HFF-Myc (cell line): Measurements from ENCODE around the gene PLEKHA4.
"Not testable (repeated sequence)": the region's sequence is repeated elsewhere in the genome, so short reads cannot be mapped to it uniquely, and the experiment has no call there.

Experiments used
- DNase-seq: peaks from one replicate; pipeline ENCODE4 v3.0.0-alpha.2; 2011; ENCODE audit warnings: low read depth; ENCODE audit errors: extremely low read depth
- H3K4me3 ChIP-seq: replicated peaks from 2 replicates; pipeline ENCODE4 v1.5.1; 2011; ENCODE audit warnings: low read depth, mild to moderate bottlenecking, control low read depth, low read length
- CTCF ChIP-seq: IDR thresholded peaks from 2 replicates; pipeline ENCODE4 v1.5.1; 2012; ENCODE audit warnings: mild to moderate bottlenecking, low read depth, low read length, control low read depth; ENCODE audit errors: missing control alignments

The PLEKHA4 gene

GRCh38 chr19:48897181-48897580, 28.8 kb upstream of the PLEKHA4 start:
- TF ChIP-seq CTCF: no peak
- H3K4me3 ChIP-seq: no peak overlapping the region
- no peak for DNase-seq

GRCh38 chr19:48896191-48896720, 27.8 kb upstream of the PLEKHA4 start:
- DNase-seq: no peak
- H3K4me3 ChIP-seq: no peak overlapping the region

GRCh38 chr19:48895226-48895625, 26.8 kb upstream of the PLEKHA4 start:
- DNase-seq: no peak
- no peak overlapping the region for H3K4me3 ChIP-seq
- TF ChIP-seq CTCF: no peak

More at GRCh38 chr19:48896191-48896720, 27.8 kb upstream of the PLEKHA4 start:
- no peak for TF ChIP-seq CTCF

GRCh38 chr19:48890551-48890950, 22.1 kb upstream of the PLEKHA4 start:
- H3K4me3 ChIP-seq: no peak overlapping the region
- no peak for DNase-seq
- TF ChIP-seq CTCF: no peak

DNA sequence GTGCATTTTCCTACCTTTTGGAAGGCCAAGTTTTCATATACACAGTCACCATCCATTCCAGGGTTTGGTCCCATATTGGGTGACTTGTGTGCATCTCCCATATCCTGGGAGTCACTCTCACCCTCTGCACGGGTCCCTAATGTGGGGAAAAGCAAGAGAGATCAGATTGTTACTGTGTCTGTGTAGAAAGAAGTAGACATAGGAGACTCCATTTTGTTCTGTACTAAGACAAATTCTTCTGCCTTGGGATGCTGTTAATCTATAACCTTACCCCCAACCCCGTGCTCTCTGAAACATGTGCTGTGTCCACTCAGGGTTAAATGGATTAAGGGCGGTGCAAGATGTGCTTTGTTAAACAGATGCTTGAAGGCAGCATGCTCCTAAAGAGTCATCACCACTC, 21.1 kb upstream of the PLEKHA4 start:
- H3K4me3 ChIP-seq, DNase-seq: not testable (repeated sequence)

DNA sequence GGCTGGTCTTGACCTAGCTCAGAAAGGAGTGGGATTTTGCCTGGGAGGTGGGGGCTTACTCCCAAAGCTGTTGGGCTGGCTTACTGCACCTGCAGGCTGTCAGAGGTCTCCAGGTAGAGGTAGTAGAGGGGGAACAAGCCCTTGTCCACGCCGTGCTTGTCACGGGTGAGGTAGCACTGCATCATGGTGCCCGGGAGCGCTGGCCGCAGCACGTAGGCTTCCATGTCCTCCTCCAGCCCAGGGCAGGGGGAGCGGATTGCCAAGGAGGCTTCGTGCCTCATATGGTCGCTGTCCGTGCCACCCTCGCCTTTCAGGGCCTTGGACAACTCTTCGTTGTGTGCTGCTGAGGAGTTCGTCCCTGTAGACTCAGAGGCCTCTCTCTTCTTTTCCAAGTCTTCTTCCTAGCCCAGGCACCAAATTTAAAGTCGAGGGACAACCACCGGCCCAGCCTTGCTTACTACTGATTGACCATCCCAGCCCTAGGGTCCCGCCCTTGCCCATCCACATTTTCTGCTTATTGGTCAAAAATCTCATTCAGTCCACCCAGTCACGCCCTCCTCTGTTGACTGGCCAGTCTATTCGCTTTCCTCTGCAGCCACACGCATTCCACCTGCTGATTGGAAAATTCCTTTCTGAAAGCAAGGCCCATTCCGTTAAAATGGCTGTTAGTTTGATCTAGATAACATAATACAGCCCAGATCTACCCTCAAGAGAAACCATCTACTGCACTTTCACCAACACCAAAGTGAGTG, 19.6 kb upstream of the PLEKHA4 start:
- no peak overlapping the region for H3K4me3 ChIP-seq
- DNase-seq: no peak
- TF ChIP-seq CTCF: no peak

DNA sequence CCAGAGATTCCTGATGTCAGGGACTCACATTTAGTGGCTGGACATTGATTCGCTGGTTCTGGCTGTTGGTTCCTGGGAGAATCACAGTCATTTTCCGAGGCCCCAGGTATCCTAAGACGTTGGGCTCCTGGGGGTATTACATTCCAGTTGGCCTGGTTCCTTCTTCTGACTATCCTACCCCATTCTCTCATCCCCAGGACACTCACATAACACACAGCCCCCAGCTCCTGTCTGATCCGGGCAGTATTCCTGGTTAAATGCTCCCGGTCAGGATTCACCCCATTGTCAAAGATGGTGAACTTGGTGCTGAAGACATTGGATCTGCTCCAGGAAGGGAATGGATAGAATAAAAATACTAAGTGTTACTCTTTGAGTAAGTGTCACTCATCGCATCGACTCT, 15.3 kb upstream of the PLEKHA4 start:
- TF ChIP-seq CTCF: no peak
- no peak overlapping the region for H3K4me3 ChIP-seq
- DNase-seq: no peak
